Stimulated activated CD8-positive, alpha-beta memory T cell treated with anti-CD3 and anti-CD28 coated beads, Interleukin-15, amount 100 ng/mL, for 24 hours (primary cell): Measurements from ENCODE around the gene CLMP.
"Not testable (repeated sequence)": the region's sequence is repeated elsewhere in the genome, so short reads cannot be mapped to it uniquely, and the experiment has no call there.

ENCODE experiments used
- DNase-seq: peaks from one replicate; pipeline ENCODE4 v3.0.0-alpha.2; 2020; ENCODE audit warnings: low read depth

CLMP gene

DNA sequence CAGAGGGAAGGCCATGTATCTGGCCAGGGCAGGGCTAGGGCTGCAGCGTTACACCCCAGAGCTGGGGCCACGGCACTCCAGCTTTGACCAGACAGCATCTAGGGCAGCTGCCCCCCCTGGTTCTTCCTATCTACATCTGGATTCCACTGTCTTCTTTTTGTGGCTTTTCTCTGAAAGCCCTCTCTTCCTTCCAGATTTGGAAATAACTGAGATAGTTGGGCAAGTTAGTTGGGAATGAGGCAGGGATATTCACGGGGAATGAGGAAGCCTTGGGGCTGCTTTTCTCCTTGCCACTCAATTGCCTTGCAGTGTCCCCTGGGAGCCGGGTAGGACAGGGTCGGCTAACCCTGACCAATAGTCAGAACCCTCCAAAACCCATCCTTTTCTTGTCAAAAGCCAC is 26.8 kb downstream of the CLMP start:
- no peak for DNase-seq

DNA sequence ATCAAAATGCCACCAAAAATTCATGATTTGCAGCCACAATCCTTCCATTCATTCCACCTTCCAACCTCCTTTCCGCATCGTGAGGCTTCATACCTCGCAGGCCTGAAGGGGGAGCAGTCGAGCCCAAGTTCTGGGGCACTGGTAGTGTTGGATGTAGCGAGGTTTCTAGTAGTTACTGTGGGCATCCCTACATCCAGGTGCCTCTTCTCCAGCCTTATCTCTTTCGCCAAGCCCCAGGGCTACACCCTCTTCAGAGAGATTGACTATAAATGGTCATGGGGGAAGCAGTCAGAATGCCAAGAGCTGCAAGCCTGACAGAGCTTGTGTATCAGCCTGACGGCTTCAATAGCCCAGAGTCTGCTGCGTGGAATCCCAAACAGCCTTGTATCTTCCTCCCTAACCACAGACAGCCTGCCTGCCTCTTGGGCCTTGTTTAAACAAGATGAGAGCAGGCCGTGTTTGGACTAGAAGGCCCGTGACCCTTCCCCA is 28.9 kb downstream of the CLMP start:
- no peak for DNase-seq

DNA sequence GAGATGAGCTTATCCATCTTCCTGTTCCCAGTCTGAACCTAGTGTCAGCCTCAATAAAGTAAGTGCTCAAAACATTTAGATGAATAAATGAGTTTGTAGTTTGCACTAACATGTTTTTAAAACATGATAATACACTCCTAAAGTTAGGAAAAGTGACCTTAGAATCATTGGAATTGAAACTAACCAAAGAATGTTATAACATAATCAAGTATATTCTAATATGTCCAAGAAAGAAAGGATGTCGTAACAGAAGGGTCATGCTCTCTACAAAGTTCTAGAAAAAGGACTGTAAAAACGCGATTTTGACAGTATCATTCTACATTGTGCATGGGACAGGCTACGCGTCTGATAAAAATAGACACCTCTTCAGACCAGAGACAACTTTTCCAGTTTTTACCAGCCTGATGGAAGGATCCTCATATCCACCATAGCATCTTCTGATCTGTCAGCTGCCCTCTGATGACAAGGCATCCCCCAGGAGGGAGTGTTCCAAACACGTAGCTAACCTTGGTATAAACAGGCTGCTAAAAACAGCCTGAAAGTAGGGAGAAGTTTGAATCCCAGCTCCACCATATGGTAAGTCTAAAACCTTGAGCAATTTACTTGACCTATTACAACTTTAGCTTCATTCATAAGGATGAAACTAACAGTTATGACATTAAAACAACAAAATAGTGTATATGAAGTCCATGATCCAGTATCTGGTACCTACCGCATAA is 30.2 kb downstream of the CLMP start:
- DNase-seq, result no peak

DNA sequence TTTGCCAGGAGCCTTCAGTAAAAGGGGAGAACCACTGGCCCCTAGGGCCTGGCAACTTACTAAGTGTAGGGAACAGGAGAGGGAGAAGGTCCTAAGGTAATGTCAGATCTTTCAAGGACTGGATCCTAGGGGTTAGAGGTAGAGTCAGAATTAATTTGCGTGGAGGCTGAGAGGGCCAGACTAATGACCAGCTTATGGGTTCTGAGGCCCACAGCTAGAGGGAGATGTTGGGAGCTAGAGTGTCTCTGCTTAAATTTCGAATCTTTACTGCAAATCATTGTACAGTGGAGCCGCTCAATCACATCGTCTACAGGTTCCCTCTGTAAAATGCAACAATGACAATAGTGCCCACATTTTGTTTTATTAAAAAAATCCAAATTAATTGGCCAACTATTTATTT is 31.4 kb downstream of the CLMP start:
- DNase-seq, result no peak

DNA sequence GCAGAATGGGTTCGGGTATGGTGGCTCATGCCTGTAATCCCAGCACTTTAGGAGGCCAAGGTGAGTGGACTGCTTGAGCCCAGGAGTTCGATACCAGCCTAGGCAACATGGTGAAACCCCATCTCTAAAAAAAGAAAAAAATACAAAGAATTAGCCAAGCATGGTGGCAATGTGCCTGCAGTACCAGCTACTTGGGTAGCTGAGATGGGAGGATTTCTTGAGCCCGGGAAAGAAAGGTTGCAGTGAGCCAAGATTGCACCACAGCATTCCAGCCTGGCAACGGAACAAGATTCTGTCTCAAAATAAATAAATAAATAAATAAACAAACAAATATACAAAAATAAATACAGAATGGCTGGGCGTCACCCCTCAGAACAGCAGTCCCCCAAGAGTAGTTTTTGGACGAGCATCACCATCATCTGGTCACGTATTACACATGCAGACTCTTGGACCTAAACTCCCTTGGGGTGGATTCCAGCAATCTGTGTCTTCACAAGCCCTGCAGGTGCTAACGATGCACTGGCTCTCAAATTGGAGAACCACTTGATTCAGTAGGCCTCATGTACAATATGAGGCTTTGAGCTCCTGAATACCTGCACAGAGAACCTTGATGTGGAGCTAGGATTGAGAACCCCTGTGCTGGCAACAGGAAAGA is 33.5 kb downstream of the CLMP start:
- no peak for DNase-seq

DNA sequence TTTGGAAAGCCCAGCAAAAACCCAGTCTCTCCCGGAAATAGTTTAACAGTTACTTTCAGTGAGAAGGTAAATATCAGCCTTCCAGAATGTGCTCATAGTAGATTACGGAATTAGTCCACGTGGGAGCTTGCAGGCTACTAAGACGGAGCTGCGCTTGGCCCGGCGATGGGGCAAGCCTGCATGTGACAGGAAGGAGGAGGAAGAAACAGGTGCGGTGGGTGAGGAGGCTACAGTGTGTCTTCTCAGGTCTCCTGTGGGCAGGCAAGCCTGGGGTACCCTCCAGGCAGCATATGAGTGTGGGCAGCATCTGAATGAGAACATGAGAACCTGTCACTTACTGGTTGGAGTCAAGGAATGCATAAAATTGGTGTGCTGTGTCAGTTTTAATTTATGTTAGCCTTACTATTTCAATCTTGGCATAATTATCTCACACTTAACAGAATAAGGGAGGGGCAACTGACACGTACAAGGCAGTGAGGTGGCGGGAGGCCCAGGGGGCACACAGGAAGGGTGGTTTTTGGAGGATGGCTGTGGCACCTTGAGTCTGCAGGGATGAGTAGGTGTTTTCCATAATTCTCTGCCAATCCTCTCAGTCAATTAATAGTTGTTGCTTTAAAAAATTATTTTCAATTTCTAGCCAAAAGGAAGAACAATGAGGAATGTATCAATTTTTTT is 35.7 kb downstream of the CLMP start:
- DNase-seq, result no peak

DNA sequence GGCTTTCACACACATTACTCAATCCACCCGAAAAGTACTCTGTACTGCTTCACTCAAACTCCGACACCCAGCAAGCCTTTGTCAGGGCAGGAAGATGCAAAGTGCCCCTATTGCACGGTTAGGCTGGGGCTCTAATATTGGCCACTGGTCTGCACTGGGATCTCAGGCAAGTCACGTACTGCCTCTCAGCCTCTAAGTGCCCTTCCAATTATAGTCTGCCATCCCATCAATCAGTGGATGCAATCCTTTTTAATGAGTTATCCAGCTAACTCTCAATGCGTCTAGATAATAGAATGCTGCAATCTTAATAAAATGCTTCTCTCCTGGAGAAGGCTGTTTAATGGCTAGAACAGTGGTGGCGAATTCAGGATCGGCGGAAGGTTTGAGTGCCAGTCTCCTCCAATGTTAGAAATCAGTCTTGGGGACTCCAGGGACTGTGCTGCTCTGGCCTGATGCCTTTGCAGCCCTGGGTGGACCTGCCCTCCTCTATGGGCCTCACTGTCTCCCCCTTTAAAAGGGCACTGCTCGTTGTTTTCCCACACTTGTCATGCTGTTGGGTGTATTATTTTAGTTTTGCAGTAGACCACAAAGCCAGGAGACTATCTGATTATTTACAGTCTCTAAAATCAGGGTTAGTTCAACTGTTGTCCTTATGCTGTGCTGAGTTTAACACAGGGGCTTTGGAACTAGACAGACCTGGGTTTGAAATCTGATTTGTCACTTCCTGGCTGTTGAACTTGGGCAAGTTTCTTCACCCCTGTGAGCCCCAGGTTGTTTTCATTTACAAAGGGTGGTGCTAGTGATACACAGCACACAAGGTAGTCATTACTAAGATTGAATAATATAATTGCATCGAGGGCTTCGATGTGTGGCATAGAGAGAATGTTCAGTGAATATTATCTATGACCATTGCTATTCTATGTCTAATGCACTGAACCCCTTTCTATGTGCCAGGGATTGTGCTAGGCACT is 36.7 kb downstream of the CLMP start:
- DNase-seq, result no peak

DNA sequence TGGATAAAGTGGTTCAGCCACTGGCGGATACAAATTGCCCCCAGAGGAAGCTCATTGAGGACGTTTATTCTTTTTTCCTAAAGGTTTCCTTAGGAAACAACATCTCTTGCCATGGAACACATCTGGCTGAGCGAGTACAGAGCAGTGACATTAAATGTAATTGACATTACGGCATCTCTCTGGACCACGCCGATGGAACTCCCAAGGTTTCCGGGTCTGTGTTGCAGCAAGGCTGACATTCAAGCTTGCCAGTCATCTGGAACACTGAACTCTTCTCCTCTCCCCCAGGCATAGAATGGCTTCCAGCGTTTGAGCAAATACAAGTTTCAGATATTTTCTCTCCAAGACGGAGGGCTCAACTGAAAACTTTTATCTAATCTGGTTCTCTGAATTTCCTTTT is 42.1 kb downstream of the CLMP start:
- no peak for DNase-seq

DNA sequence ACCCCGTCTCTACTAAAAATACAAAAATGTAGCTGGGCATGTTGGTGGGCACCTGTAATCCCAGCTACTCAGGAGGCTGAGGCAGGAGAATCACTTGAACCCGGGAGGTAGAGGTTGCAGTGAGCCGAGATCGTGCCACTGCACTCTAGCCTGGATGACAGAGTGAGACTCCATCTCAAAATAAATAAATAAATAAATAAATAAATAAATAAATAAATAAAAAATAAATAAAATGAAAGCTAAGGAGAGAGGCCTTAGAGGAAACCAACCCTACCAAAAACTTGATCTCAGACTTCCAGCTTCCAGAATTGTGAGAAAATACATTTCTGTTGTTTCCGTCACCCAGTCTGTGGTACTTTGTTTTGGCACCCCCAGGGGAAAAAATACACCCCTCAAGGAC is 42.7 kb downstream of the CLMP start:
- DNase-seq, result not testable (repeated sequence)

DNA sequence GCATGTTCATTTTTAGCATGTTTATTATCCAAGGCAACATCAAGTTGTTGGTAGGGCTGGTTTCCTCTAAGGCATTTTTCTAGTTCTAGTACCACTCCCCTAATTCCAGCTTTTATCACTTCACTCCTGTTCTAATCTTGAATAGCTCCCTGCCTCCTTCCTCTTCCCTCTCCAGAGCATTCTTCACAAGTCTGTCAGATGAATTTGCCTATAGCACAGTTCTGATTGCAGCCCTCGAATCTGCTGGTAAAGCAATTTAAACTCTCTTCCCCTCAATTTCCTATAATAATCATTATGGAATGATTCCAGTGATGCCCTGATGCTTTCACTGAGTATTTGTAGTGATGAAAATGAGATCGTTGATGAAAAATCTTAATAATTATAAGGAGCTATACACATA is 43.3 kb downstream of the CLMP start:
- DNase-seq, result no peak

DNA sequence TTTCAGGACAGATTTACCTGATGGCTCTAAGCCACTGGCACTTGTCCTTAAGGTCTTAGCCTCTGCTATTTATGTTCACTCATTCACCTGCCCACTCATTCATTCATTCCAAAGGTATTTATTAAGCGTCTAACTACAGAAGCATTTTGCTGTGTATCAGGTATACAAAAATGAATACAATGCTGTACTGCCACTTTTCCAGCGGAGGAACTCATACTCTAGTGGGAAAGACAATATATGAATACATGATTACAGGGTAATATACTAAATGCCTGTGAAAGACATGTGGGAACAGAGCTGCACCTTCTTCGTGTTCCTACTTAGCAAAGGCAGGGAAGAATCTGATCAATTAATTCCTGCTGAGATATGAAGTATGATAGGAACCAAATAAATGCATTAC is 43.7 kb downstream of the CLMP start:
- no peak for DNase-seq

DNA sequence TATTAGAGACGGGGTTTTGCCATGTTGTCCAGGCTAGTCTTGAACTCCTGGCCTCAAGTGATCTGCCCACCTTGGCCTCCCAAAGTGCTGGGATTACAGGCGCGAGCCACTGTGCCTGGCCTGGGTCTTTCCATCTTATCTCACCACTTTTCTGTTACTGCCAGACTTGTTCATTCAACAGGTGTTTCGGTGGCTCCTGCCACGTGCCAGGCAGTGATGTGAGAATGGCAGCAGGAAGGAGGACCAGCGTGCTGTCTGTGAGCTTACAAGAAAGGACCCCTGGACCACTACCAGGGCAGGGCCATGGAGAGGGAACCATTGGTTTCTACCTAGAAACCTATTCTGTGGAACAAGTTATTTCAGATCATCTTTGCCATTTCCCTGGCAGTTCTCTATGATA is 44.2 kb downstream of the CLMP start:
- DNase-seq, result no peak

DNA sequence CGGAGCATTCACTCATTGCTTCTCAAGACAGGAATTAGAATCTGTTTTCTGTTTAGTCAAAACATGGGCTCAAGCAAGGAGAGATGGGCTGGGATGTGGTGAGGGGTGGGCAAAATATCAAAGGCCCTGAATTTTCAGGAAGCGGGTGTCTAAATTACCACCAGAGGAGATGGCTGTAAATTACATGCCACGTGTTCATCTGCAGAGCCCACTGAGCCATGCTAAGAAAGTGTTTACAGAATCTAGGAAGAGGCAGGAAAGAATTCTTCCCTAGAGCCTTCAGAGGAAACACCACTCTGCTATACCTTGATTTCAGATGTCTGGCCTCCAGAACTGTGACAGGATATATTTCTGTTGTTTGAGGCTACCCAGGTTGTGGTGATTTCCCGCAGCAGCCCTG is 46.1 kb downstream of the CLMP start:
- DNase-seq, result no peak

DNA sequence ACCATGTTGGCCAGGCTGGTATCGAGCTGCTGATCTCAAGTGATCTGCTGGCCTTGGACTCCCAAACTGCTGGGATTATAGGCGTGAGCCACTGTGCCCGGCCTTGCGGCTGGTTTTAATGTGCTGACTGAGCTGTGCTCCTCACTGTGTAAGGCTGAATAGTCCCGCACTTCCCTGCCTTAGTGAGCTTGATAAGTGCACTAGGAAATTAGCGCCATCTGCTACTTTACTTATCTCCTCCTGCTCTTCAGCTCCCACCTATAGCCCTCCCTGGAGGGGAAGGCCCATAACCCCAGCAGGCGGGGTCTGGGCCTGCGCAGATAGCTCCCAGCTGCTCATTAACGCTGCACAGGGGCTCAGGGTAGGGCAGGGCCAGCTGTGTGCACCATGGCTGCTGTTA is 49.4 kb downstream of the CLMP start:
- no peak for DNase-seq

DNA sequence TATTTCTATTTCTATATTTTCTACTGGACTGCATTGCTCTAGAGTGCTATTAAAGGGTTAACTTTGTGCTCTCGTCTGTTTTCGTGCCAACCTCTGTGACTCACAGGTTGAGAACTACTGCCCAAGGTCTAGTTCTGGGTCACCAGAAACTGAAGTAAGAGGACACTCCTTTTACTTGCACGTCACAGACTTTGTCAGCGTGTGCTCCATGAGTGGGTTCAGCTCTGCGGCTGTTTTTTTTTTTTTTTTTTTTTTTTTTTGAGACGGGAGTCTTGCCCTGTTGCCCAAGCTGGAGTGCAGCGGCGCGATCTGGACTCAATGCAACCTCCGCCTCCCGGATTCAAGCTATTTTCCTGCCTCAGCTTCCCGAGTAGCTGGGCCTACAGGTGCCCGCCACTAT is 49.8 kb downstream of the CLMP start:
- no peak for DNase-seq

DNA sequence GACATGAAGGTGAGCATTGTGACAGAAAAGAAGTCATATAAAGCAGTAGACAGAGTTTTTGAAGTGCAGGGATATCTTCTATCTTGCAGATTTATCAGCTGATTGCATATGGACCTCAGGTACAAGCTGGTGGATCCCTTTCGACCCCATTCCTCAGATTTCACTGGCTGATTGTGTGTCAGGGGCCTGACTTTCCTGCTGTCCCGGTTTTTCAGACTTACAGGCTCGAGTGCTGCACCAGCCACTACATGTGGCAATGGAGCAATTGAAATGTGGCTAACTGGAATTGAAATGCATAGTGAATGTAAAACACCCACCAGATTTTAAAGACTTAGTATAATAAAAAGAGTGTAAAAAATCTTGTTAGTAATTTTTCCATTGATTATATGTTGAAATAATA is 50.3 kb downstream of the CLMP start:
- DNase-seq, result no peak

DNA sequence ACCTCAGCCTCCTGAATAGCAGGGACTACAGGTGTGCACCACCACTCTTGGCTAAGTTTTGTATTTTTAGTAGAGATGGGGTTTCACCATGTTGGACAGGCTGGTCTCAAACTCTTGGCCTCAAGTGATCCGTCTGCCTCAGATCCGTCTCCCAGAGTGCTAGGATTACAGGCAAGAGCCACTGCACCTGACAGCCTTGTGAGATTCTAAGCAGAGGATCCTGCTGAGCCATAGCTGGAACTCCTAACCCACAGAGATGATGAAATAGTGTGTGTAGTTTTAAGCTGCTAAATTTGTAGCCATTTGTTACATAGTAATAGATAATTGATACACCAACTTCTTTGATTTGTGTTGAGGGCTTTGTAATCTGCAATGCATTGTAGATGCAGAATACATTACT is 51.1 kb downstream of the CLMP start:
- DNase-seq, result no peak

DNA sequence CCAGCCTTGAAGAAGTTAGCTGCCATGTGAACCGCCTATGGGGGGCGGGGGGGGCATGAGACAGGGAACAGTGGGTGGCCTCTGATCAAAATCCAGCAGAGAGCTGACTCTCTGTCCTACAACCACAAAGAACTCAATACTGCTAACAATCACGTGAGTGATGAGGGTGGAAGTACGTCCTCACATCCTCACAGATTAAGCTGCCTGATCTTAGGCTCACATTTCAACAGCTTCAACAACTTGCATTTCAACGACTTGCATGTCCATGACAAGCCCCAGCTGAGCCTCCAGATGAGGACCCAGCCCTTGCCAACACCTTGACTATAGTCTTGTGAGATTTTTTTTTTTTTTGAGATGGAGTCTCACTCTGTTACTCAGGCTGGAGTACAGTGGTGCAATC is 51.6 kb downstream of the CLMP start:
- no peak for DNase-seq

DNA sequence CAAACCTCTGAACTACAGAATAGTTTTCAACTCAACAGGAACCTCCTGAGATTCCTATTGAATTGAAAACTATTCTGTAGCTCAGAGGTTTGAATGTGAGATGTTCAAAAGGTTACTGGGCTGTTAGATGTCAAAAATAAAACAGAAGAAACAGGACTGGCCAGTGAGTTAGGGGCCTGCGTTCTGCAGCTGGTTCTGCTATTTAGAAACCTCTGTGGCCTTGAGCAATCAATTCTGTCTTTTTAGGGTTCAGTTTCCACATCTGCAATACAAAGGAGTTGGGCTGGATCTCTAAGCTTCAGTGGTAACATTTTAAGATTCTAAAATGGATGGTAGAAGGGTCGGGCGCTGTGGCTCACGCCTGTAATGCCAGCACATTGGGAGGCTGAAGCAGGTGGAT is 55.8 kb downstream of the CLMP start:
- DNase-seq, result no peak

DNA sequence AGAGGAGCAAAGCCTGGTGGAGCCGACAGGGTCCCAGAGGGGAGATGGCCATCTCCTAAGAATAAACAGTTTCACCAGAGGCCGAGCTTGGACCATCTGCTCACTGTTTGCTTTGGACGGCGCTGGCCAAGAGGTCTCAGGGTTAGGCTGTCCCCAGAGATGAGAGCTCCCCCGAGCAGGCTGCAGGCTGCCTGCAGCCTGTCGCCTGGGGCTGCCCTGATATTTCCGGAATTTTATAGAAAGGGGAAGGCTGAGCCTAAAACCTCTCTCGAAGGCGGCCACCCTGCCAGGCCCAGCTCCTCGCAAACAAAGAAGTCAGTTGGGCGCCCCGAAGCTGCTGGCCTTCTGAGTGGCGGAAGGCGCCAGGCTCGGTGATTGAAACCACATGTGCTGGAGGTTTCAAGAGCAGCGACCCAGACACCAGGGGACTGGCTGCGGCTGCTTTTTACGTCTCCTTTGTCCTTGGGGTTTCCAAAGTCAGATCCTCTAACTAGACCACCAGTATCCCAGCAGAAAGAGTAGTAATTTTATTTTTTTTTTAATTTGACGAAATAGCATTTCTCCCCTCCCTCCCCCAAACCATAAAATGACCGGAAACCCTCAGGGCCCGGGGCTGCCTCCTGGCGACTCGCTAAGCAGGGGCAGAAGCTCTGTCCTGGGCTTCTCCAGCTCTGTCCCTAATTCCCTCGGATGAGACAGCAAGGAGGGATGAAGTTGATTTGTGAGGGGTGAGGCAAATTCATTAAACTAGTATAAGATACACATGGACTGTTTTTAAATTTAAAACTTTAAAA is 57.4 kb downstream of the CLMP start:
- no peak for DNase-seq

DNA sequence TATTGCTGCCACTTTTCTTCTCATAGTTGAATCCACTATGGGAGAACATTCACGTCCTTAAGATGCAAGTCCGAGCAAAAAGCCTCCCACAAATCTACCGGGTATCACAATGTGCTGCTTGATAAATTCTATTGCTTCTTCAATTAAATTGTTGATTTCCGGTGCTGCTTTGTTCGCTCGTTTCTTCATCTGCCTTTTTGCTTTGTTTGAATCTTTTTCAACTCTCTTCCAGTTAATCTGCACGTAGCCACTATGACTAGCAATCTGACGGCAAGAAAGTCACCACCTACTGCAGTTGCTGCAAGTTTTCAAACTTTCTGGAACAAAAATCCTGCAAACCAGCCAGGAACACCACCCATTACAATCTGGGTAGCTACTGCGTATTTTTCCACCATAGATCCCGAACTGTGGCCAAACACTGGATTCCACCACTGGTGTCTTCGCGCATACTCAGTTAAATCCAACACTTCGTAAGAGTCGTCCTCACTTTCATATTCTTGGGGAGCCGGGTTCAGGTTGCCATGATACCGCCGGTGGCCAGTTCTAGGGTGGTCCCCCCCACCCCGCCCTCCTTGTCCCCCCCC is 59.1 kb downstream of the CLMP start:
- no peak for DNase-seq
